Sigmoid colon (tissue), 3 donors: ENCODE measurements around the gene UNC119B.

Experiments used
- CTCF ChIP-seq, 4 experiments: fragments of 450-650 bp in 3 of 4; fragments of 200-600 bp in 1 of 4; IDR thresholded peaks; one replicate each; pipeline ENCODE4 v1.5.1; 2016 to 2019; ENCODE audit warnings: antibody characterized with exemption in 4 of 4, mild to moderate bottlenecking in 3 of 4, moderate library complexity in 2 of 4
- POLR2A ChIP-seq, 2 donors: fragments of 450-650 bp; IDR thresholded peaks; one replicate each; pipeline ENCODE4 v1.6.1; 2016; ENCODE audit warnings: antibody characterized with exemption in 2 of 2, mild to moderate bottlenecking in 2 of 2, moderate library complexity in 2 of 2

DNA sequence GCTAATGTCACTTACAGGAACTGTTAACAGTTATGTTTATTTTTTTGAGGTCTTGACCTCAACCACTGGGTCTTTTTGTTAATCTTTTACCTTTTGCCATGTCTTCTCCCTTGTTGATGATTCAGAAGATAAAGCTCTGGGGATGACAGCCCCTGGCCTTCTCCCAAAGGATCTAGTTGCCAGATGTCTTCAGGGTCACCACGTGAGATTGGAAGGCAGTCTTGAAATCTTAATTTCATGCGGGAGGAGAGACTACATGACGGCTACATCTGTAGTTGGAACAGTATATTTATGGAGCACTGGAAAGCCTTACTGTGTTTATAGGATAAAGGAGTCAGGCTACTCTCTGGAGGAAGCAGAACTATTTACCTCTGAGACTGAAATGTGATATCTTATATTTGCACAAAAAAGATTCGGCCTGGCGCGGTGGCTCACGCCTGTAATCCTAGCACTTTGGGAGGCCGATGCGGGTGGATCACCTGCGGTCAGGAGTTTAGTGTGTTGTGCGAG is 17.7 kb upstream of the UNC119B start:
- TF ChIP-seq CTCF (IDR thresholded peaks at IDR 0.05): no peak
- TF ChIP-seq POLR2A (IDR thresholded peaks at IDR 0.05): no peak
